GM15510 (cell line): Measurements from ENCODE around the gene SCUBE3.

Experiments
- POLR2A ChIP-seq: IDR thresholded peaks from 3 replicates; pipeline ENCODE4 v1.6.1; 2011; ENCODE audit warnings: borderline replicate concordance; ENCODE audit not compliant: insufficient read length; ENCODE audit errors: extremely low read depth

Gene SCUBE3

DNA sequence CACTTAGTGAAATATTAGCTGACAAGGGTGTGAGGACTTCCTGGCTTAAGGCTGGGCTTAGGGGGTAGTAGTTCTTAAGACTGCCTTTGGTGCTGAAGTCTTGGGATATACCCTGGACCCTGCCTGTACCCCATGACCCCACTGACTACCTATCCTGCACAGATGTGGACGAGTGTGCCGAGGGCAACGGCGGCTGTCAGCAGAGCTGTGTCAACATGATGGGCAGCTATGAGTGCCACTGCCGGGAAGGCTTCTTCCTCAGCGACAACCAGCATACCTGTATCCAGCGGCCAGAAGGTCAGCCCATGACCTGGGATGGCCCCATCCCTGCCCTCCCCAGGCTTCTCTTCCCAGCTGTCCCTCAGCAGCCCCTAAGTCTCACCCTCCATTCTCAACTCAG lies 17.8 kb downstream of the SCUBE3 start:
- no peak for TF ChIP-seq POLR2A

DNA sequence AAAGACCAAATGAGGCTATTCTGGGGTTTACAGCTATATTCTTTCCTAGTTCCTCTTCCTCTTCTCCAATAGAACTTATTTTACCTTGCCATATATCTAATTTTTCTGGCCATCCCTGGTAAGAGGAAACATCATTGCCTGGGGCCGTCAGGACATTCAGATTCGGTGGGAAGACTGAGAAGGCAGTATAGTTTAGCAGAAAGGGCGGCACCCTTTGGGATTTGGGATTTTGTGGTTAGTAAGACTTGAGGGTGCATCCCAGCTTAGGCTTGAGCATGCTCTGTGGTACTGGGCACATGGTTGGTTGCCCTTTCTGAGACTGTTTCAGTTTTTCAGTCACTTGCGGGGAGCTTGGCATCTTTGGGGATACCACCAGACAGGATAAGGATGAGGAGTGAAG lies 21.1 kb downstream of the SCUBE3 start:
- no peak for TF ChIP-seq POLR2A

DNA sequence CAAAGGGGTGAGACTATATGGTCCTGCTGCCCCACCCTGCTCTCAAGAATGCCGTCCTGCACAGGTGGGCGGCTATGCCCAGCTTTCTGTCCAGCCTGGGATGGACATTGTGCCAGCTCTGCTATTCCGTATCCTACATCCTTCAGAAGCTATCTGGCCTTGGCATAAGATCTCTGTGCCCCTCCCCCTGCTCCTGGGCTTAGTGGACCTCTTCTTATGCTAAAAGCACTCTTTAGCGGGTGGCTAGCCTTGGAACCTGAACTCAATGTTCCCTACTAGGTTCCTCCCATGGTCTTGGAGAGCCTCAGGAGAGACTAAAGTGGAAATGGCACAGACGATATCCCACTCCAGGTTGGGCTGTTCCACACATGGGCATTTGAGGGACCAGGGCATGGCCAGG lies 22.5 kb downstream of the SCUBE3 start:
- TF ChIP-seq POLR2A = no peak

DNA sequence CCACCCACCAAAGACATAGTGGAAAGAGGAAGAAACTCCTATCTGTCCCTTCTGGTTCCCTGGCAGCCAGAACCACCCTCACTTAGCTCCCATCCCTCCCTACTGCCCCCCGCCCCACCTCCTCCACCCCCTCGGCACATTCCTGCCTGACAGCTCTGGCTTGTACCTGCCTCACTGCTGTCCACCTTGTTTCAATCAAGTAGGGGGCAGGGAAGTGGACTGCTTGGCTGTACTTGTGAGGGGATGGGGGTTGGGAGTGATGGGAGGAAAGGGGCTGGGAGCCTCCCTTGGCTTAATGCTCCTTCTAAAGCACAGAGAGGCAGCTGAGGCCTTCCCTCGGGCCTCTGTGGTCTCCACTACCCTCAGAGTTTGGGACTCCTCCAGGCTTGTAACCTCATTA lies 23.7 kb downstream of the SCUBE3 start:
- no peak for TF ChIP-seq POLR2A

DNA sequence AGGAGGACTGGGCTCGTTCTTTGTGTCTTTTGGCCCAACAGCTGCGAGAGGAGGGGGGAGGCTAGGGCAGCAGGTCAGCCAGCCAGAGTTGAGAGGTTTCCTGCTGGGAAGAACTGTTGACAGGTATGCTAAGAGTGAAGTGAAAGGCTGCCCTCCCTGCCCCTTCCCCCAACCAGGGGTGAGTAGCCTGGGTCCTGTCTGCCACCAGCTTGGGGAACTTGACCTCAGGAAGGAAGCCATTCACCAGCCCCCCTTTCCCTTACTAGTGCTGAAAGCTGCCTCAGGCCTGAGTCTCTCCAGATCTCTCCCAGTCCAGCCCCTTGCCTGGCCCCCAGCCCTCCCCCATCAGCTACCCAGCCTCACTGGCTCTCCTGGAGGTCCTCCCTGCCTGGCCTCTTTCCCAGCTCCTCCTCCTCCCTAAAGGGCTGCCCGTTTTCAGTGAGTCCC lies 25.1 kb downstream of the SCUBE3 start:
- no peak for TF ChIP-seq POLR2A

DNA sequence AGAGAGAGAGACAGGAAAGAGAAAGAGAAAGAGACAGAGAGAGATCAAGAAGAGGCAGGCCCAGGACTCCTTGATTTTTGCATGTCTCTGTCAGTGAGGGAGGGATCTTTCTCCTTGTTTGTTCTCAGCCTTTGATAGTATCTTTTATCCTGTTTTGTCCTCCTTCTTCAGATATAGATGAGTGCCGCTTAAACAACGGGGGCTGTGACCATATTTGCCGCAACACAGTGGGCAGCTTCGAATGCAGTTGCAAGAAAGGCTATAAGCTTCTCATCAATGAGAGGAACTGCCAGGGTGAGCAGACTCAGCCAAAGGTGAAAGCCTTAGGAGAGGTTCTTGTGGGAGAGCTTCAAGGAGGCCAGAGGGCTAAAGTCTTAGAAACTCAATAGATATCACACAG lies 25.8 kb downstream of the SCUBE3 start:
- no peak for TF ChIP-seq POLR2A

DNA sequence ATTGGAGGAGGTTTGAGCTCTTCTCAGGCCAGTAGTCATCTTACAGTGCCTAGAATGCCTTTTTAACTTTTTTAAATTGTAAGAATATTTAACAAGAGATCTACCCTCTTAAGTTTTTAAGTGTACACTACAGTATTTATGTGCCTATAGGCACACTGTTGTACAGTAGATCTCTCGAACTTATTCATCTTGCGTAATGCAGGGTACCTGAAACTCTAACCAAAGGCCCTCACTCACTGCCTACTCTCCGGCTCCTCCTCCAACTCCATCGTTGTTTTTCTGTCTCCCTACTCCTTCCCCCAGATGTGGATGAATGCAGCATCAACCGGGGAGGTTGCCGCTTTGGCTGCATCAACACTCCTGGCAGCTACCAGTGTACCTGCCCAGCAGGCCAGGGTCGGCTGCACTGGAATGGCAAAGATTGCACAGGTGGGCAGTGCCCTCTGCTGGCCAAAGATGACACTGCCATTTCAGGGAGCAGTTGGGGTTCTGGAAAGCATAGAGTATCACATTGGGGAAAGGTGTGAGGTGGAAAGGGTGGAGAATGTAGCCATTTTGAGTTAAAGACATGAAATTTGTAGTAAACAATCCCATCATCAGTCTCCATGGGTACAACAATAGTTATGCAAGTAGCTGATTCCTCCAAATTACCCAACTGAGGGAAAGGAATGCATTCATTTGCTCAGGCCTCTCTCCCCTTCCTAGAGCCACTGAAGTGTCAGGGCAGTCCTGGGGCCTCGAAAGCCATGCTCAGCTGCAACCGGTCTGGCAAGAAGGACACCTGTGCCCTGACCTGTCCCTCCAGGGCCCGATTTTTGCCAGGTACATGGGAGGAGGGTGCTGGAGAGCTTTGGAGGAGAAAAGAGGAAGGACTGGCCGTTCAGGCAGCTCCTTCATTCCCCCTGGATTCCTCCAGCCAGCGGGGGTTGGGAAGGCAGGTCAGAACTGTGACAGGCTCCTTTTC lies 27.4 kb downstream of the SCUBE3 start:
- no peak for TF ChIP-seq POLR2A

DNA sequence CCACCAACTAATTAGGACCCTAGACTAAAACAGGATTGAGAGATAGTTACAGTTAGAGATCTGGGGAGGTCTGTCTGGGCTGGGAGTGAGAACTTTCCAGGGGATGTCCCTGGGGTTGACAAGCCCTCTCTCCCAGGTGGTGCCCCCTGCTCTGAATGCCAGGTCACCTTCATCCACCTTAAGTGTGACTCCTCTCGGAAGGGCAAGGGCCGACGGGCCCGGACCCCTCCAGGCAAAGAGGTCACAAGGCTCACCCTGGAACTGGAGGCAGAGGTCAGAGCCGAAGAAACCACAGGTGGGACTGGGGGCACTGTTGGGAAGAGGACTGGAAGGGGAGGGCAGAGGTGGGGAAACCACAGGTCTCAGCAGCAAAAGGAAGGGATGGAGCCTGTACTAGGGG lies 28.7 kb downstream of the SCUBE3 start:
- no peak for TF ChIP-seq POLR2A

DNA sequence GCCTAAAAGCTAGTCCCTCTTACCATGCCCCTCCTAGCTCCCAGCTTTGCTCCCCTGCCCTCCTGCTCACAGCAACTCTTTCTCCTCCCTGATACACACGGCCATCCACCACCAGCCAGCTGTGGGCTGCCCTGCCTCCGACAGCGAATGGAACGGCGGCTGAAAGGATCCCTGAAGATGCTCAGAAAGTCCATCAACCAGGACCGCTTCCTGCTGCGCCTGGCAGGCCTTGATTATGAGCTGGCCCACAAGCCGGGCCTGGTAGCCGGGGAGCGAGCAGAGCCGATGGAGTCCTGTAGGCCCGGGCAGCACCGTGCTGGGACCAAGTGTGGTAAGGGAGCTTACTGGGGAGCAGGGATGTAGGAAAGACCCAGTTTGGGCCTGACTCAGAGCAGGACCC lies 29.1 kb downstream of the SCUBE3 start:
- TF ChIP-seq POLR2A = no peak

DNA sequence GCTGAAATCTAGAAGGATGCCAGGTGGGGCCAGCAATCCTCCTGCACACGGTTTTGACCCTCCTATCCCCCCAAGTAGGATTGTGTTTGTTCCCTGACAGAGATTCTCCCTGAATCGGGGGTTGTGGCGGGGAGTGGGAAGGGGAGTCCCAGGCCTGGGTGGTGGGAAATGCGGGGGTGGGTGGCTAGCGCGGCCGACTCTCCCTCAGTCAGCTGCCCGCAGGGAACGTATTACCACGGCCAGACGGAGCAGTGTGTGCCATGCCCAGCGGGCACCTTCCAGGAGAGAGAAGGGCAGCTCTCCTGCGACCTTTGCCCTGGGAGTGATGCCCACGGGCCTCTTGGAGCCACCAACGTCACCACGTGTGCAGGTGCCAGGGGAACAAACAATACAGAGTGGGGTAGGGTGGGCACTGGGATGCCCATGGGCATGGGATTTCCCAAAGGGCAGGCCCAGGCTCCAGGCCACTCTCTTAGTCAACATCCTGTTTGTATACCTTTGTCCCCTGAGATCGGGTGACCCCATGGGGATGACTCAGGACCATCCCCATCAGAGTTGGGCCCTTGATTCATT lies 29.7 kb downstream of the SCUBE3 start:
- TF ChIP-seq POLR2A = no peak

DNA sequence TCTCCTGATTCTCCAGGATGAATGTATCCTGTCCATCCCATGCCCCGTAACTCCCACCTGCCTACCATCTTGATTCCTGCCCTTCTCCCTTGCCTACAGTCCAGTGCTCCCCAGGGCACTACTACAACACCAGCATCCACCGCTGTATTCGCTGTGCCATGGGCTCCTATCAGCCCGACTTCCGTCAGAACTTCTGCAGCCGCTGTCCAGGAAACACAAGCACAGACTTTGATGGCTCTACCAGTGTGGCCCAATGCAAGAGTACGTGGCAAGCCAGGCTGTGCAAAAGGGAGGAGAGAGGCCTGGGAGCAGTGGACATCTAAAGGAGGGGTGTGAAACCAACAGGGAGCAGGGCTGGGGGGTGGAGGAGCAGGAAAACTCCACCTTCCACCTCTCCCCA lies 30.8 kb downstream of the SCUBE3 start:
- no peak for TF ChIP-seq POLR2A

DNA sequence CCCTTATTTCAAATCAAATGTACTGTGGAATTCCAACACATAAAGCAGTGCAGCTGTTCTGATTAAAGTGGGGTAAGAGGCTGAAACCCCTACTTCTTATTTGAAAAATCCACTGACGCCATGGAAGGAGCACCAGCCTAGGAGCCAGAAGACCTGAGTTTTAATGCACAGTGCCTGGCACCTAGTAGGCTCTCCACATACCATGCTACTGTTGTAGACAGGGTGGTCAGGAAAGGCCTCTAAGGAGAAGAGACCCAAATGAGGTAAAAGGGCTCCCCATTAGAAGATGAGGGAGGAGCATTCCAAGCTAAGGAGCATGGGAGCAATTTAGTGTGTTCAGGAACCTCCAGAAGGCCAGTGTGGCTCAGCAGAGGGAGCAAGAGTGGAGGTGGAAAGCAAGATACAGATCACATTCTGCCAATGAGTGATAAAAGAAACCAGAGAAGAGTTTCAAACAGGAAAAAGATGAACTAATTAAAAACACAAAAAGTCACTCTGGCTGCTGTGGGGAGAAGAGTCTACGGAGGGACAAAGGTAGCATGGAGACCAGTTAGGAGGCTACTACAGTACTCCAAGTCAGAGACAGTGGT lies 34.0 kb downstream of the SCUBE3 start:
- TF ChIP-seq POLR2A = no peak

DNA sequence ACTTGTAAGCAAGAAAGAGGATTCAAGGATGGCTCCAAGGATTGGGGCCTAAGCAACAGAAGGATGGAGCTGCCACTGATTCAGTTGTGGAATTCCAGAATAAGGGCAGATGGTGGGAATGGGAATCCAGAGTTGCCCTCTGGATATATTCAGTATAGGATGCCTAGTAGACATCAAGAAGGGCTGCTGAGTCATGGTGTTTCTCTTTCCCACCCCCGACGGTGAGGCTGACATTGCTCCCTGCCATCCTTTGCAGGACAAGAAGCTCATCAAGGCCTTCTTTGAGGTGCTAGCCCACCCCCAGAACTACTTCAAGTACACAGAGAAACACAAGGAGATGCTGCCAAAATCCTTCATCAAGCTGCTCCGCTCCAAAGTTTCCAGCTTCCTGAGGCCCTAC lies 34.5 kb downstream of the SCUBE3 start:
- no peak for TF ChIP-seq POLR2A

DNA sequence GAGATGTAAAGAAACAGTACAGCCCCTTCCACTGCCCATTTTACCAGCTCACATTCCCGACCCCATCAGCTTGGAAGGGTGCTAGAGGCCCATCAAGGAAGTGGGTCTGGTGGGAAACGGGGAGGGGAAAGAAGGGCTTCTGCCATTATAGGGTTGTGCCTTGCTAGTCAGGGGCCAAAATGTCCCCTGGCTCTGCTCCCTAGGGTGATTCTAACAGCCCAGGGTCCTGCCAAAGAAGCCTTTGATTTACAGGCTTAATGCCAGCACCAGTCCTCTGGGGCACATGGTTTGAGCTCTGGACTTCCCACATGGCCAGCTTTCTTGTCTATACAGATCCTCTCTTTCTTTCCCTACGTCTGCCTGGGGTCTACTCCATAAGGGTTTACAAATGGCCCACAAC lies 35.2 kb downstream of the SCUBE3 start:
- TF ChIP-seq POLR2A = no peak

DNA sequence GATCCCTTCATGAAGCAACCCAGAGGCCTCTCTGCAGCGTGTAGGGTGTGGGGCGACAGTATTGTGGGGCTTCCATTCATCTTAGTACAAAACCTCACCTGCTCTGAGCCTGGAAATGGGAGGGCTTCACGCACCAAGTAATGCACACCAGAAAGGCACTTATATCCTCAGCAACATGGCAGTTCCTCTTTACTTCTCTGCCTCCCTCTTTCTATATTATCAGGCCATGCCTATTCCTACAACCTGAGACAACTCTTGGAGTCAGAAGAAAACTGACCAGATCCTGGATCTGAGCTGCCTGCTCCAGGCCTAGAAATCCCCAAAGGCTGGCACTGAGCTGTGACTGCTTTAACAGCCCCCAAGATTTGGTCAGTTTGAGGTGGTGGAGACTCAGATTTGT lies 38.2 kb downstream of the SCUBE3 start:
- no peak for TF ChIP-seq POLR2A

DNA sequence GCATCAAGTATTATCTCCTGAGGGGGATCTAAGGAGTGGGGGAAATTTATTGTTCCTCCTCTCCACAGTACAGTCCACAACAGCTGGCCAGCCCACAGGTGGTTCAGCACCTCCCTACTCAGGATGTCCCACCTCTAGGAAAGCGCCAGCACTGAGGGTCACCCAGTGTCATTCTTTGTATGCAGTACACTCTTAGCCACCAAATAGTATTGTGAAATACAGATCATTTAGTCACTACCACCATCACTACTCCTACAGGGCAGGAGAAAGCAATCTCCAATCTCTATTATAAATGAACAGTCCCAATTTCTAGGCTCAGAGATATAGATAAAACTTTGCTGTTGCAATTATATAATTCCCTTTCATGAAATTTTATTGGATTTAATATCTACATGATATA lies 39.5 kb downstream of the SCUBE3 start:
- TF ChIP-seq POLR2A = no peak
